ENCODE results near the gene TRPV5.

The TRPV5 gene

DNA sequence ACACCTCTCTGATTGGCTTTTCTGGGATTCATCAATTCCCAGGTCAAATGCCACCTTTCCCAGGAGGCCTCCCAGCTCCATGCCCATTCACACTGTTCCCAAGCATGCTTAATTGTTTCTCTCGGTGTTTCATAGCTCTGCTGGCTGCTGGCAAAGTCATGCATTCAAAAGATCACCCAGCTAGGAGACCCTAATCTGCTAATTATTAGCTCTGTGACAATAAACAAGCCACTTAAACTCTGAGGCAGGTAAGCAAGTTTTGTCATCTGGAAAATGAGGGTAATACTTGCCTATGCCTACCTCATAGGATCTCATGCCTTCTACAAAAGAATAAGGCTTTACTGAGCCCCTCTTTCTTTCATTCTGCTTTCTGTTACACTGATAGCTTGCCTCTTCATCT lies 29.4 kb upstream of the TRPV5 start:
- no peak overlapping the region for H3K4me3 ChIP-seq (replicated peaks; ENCODE audit: low read depth, low read length)
- no peak for DNase-seq (ENCODE audit: low read depth)
- TF ChIP-seq, protein P1, sequence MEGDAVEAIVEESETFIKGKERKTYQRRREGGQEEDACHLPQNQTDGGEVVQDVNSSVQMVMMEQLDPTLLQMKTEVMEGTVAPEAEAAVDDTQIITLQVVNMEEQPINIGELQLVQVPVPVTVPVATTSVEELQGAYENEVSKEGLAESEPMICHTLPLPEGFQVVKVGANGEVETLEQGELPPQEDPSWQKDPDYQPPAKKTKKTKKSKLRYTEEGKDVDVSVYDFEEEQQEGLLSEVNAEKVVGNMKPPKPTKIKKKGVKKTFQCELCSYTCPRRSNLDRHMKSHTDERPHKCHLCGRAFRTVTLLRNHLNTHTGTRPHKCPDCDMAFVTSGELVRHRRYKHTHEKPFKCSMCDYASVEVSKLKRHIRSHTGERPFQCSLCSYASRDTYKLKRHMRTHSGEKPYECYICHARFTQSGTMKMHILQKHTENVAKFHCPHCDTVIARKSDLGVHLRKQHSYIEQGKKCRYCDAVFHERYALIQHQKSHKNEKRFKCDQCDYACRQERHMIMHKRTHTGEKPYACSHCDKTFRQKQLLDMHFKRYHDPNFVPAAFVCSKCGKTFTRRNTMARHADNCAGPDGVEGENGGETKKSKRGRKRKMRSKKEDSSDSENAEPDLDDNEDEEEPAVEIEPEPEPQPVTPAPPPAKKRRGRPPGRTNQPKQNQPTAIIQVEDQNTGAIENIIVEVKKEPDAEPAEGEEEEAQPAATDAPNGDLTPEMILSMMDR (IDR thresholded peaks at IDR 0.05; ENCODE audit: low read length, missing control alignments): no peak

DNA sequence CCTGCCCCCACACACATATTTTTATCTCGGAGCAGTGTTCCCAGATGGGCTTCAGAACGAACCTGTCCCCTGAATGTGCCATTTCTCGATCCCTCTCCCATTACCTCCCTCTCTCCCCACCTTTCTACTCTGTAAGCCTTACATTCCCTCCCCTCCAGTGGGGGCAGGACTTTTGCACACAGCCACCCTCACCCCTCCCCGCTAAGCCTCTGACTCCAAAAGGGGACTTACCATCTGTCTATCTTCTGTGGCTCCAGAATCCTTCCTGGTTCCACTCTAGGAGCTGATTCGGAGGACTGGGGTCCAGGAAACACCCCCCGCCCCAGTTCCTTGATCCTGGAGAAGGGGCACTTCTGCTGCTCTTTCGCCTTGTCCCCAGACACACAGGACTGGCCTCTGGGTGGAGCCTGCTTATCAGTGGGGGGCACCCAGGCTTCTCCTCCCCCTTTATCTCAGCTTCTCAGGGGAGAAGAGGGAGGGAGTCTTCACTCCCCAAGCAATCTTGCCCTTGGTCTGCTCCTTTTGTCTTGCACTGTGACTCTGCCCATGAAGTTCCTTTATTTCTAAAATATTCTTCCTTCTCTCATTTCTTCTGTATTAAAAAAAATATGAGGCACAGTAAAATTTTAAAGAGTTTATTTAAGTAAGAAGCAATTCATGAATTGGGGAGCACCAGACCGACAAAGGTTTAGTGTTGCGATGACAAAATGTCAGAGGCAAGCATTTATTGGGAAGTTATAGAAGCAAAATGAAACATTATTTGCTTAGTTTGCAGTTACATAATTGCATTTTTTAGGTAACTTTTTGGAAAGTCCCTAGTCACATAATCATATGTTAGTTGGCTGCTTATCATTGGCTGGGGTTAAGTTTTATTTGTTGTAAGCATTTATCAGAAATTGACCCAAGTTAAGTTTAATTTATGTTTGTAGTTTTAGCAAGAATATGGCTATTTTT lies 28.7 kb upstream of the TRPV5 start, which contains the start of gene KEL:
KEL (minus strand) TSS at position 391 of the 954 bp plus-strand sequence; CDS start at position 234, 157 bp downstream.
- DNase-seq (ENCODE audit: low read depth): no peak
- TF ChIP-seq, protein P1 (IDR thresholded peaks at IDR 0.05; ENCODE audit: low read length, missing control alignments): no peak
- no peak within 1 kb of the TSS for H3K4me3 ChIP-seq (replicated peaks; ENCODE audit: low read depth, low read length)

DNA sequence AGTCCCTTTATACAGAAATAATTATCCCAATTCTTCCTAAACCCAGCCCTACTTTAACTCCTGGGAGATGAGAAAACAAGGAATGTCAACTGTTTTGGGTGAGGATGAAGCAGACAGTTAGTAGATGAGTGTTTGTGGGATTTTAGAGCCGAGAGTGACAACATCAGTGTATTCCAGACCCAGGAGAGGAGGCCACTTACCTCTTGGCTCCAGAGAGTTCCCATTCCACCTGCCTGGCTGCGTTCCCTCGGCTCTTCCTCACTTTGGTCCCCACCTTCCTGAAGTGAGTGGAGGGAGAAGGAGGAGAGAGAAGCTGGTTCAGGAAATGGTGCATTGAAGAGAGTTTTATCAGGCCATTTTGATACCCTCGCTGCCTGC lies 28.0 kb upstream of the TRPV5 start:
- no peak overlapping the region for H3K4me3 ChIP-seq (replicated peaks; ENCODE audit: low read depth, low read length)
- DNase-seq (ENCODE audit: low read depth): no peak
- TF ChIP-seq, protein P1 (IDR thresholded peaks at IDR 0.05; ENCODE audit: low read length, missing control alignments): no peak

DNA sequence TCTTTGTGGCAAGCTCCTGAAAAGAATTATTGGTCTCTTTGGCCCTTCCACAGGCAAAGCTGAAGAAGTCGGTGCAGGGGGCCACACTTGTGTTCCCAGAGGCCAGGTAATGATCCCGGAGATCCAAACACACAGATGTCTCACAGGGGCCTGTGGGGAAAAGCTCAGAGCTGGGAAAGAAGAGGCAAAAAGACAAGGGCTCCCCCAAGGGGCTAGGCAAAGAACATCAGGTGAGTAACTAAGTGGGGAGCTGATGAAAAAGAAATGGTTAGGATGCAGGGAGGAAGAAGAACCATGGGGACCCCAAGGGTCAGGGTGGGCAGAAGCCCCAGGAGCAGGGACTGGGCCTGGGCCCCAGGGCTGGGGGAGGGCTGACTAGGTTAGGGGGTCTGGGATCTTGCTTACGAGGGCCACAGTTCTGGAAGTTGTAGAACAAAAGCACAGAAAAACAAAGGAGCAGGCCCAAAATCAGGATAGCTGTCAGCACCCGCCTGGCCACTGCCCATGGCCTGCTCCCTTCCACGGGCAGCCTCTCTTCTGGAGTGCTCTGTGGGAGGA lies 27.5 kb upstream of the TRPV5 start:
- no peak for DNase-seq (ENCODE audit: low read depth)
- TF ChIP-seq, protein P1 (IDR thresholded peaks at IDR 0.05; ENCODE audit: low read length, missing control alignments): no peak
- H3K4me3 ChIP-seq (replicated peaks; ENCODE audit: low read depth, low read length): no peak overlapping the region

DNA sequence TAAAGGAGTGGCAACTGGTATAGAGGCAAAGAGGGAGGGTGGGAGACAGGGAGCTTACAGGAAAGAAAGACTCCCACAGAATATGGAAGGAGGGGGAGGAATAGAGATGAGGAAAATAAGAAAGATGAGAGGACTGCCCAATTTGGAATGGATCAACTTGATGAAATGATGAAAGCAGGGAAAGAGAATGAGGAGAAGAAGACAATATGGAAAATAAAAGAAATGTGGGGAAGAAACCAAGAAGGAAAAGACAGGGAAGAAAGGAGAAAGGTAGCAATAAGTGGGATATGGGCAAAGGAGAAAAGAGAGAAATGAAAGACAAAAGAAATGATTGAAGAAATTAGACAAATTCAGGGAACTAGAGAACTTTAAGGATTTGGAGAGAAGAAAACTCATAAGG lies 25.7 kb upstream of the TRPV5 start:
- DNase-seq (ENCODE audit: low read depth): no peak
- no peak overlapping the region for H3K4me3 ChIP-seq (replicated peaks; ENCODE audit: low read depth, low read length)
- TF ChIP-seq, protein P1 (IDR thresholded peaks at IDR 0.05; ENCODE audit: low read length, missing control alignments): no peak

DNA sequence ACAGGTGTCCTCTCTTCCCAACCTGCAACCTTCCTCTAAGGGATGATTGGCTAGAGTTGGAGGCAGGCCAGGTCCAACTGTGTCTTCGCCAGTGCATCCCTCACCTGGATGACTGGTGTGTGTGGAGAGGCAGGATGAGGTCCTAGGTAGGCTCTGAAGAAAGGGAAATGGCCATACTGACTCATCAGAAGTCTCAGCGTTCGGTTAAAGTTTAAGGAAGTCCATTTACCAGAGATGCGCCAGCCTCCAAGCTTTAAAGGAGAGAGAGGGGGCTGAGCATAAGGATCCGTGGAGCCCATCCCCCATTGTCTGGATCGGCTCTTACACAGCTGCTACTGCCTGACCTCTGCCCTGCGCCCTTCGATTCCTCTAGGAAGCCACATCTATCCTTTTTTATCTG lies 24.2 kb upstream of the TRPV5 start:
- TF ChIP-seq, protein P1 (IDR thresholded peaks at IDR 0.05; ENCODE audit: low read length, missing control alignments): no peak
- no peak overlapping the region for H3K4me3 ChIP-seq (replicated peaks; ENCODE audit: low read depth, low read length)
- DNase-seq (ENCODE audit: low read depth): no peak
